GM18873 (cell line): ENCODE measurements around the gene SFXN2.
"Not testable (repeated sequence)": the region's sequence is repeated elsewhere in the genome, so short reads cannot be mapped to it uniquely, and the experiment has no call there.

Experiments used
- ATAC-seq: cut with Tn5 transposase; IDR thresholded peaks from one replicate; pipeline ENCODE4 v1.9.1; 2021; ENCODE audit warnings: mild to moderate bottlenecking, moderate library complexity, moderate number of reproducible peaks; ENCODE audit not compliant: unreplicated experiment, low FRiP score

The SFXN2 gene

DNA sequence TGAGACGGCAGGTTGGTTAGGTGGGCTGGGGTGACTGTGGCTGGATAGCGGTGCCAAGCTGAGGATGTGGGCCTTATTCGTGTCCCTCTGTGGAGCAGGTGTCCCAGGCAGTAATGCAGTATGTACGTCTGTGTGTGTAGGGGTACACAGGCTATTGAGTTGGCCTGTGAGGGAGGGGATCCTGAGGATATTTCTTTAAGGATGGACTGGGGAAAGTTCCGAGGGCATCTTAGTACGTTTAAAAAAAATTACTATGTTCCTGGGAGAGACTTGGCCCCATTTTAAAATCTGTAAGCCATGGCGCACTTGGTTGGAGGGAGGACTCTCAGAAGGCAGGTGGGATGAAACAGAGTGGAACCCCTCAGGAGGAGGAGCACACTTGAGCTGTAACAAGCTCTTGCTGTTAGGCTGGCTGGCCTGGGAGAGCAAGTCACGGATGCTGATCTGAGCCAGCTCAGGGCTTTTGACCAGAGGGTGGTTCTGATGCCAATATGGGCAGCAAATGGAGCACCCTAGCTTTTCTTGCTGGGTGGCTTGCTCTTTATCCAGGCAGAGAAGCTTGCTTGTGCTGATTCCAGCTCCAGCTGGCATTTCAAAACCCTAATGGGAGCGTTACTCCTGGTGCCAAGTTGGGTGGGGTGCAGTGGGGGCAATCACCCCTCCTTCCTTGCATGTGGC, 30.1 kb downstream of the SFXN2 start:
- no peak for ATAC-seq

DNA sequence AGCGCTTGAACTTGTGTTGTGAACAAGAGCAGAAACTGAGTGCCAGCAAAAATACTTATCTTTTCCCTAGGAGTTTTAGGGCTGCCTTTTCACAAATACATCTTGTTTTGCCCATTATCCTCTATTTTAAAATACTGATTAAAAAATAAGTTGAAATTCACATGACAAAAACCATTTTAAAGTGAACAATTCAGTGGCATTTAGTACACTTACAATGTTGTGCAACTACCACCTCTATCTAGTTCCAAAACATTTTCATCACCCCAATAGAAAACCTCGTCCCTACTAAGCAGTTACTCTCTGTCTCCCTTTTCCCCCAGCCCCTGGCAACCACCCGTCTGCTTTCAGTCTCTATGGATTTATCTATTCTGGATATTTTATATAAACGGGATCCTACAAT, 30.7 kb downstream of the SFXN2 start:
- ATAC-seq, result no peak

GRCh38 chr10:102752266-102752930, 38.0 kb downstream of the SFXN2 start:
- ATAC-seq, result no peak

DNA sequence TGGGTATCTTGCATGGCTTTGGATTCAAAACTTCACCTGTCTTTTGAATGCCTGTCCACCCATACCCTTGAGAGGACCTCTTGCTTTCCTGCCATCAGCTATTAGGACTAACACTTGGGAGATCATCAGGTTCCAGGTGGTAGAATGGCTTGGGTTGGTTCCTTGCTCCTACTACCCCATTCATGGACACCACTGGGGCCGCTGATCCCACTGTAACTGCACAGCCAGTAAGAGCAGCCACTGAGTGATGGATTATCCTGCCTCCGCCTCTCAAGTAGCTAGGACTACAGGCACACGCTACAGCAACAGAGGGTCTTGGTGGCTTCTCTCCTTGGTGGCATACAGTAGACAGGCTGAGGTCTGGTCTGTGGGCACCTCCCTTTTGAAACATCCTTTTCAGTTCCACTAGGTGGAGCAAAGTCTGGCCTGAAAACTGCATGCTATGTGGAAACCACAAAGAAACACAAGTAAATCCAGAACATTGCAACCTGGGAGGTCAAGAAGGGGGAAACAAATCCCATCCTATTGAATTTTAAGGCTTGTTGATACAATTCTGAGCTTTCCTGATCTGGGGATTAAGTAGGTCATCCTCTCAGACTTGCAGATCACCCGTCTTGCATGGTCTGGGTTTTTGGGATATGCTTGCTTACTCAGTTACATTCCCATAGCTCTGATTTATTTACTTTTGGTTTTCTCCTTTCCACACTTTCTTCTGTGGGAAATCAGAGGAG, 38.7 kb downstream of the SFXN2 start:
- ATAC-seq, result no peak

DNA sequence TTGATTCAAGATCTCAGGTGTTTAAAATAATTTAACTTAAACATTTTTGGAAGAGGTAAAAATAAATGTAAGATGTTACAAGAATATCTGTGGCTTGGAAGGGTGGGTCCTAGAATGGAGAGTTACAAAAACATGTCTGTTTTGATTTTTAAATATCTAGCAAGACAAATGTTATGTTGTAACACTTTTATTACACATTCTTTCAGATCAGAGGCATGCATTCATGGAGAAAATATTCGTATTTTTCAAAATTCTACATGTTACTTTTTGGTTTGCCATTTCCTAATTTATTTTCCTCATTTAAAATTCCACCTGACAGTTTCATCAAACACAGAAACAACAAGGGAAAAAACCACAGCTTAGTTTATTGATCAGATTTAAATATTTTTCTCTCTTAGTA, 39.3 kb downstream of the SFXN2 start:
- no peak for ATAC-seq

GRCh38 chr10:102757323-102757722, 42.9 kb downstream of the SFXN2 start:
- no peak for ATAC-seq

- no peak for ATAC-seq
Measured at GRCh38 chr10:102758240-102758932, 44.0 kb downstream of the SFXN2 start.

GRCh38 chr10:102758933-102759262, 44.5 kb downstream of the SFXN2 start:
- ATAC-seq, result not testable (repeated sequence)

DNA sequence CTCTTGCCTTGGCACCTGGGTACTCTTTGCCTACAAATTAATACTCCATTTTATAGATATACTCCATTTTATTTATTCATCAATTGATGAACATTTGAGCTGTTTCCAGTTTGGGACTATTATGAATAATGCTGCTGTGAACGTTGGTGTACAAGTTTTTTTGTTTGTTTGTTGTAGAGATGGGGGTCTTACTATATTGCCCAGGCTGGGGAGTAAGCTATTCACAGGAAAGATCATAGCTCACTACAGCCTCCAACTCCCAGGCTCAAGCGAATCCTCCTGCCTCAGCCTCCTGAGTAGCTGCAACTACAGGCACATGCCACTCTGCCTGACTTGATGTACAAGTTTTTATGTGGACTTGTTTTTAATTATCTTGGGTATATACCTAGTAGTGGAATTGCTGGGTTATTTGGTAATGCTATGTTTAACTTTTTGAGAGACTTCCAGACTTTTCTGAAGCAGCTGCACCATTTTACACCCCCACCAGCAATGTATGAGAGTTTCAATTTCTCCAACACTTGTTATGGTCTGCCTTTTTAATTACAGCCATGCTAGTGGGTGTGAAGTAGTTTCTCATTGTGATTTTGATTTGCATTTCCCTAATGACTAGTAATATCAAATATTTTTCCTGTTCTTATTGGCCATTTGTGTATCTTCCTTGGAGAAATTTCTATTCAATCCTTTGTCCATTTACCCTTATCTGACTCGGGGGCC, 45.2 kb downstream of the SFXN2 start:
- ATAC-seq, result no peak

GRCh38 chr10:102761981-102762380, 47.5 kb downstream of the SFXN2 start:
- no peak for ATAC-seq

GRCh38 chr10:102762401-102763015, 48.1 kb downstream of the SFXN2 start:
- no peak for ATAC-seq

- no peak for ATAC-seq
Measured at GRCh38 chr10:102763037-102763607, 48.7 kb downstream of the SFXN2 start.

DNA sequence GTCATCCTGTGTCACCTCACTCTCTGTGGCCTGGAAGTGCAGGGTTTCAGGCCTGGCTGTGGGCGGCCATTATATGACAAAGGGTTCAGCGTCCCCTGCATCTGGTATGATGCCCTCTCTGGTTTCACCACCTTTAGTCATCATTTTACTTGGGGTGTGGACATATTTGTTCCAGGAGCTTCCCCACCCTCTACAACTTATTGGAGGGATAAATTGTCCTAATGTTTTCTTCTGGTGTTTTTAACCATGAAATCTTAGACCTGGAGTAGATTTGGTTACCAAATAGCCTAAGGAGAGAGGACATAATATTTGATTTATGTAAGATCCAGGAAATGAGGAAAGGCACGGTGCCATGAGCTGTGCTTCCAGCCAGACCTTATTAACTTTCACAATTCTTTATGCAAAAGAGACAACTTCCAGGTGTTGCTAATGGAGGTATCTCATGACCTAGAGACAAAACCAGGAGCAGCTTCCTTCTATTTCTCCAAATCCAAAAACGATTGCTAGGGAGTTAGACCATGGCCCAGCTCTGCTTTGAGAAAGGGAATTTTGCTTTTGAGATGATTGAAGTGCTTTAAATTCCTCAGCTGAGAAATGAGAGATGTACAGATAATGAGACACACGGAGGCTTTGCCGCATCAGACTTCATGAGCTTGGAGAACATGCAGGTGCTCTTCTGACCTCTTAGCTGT, 50.2 kb downstream of the SFXN2 start:
- no peak for ATAC-seq

GRCh38 chr10:102765336-102765735, 50.9 kb downstream of the SFXN2 start:
- no peak for ATAC-seq

GRCh38 chr10:102767428-102768160, 53.2 kb downstream of the SFXN2 start:
- ATAC-seq, result no peak

GRCh38 chr10:102769375-102770107, 55.1 kb downstream of the SFXN2 start:
- no peak for ATAC-seq

- no peak for ATAC-seq
Measured at GRCh38 chr10:102770108-102770482, 55.7 kb downstream of the SFXN2 start.

- ATAC-seq, result no peak
Measured at GRCh38 chr10:102770792-102771191, 56.4 kb downstream of the SFXN2 start.
